GM19025 (cell line): Measurements from ENCODE around the gene IL22.

Experiments used
- ATAC-seq: cut with Tn5 transposase; IDR thresholded peaks from one replicate; pipeline ENCODE4 v1.9.1; 2021; ENCODE audit warnings: mild to moderate bottlenecking, low read depth, moderate library complexity; ENCODE audit not compliant: unreplicated experiment

IL22 gene, protein sequence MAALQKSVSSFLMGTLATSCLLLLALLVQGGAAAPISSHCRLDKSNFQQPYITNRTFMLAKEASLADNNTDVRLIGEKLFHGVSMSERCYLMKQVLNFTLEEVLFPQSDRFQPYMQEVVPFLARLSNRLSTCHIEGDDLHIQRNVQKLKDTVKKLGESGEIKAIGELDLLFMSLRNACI

GRCh38 chr12:68253504-68253903 lies at the start of gene IL22:
Gene IL22, minus strand, starts transcription at chr12:68253604. Its CDS starts 156 bp downstream, at chr12:68253448.
- ATAC-seq: no peak

DNA sequence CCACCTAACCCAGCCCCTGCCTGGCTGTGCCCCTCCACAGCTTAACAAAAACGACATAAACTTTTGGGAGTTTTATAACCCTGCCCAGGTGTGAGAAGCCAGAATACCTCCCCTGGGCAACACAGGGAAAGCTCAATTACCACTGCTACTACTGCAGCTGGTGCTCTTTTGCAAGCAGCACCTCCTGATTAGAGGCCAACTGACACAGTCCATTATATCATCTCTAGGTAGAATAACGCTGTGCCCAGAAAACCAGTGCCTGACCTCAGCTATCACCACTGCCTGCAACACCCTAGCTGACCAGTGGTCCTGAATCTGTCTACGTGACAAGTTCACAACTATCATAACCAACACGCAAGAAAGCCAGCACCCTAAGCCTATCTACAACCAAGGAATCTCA lies 44.5 kb upstream of the IL22 start:
- ATAC-seq: no peak

DNA sequence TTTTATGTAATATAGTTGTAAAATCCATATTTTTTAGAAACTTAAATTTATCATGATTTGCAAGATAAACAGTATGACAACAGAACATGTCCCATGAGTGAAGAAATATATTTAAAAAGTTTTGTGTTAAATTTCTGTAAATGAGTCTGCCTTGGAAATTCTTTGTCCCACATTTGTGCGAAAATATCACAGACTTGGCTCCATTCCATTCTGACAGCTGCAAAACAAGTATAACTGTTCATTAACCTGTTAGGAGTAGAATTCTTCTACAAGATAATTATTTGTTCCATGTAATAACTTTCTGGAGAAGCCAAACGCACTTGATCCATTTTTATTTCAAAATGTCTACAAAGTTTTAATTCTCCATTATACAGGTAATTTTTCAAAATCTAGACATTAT lies 40.8 kb upstream of the IL22 start:
- ATAC-seq: no peak

DNA sequence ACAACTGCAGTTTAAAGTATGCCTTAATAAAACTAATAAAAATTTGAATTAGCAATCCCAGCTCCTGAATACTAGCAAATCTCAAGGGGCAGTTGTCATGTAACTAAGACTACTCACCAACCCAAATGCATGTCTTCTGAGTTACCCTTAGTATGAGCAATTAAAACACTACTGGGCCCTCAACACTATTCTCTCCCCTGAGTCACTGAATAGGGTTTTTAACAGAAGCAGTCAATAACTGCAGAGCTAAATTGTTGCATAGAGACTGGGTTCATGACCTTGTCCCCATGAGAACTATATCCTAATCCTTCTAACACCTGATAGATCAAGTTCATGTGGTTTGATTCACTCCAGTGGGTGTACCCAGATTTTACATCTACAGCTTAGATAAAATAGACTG lies 39.9 kb upstream of the IL22 start:
- no peak for ATAC-seq

- ATAC-seq: no peak
Observed at GRCh38 chr12:68292151-68292943, 38.9 kb upstream of the IL22 start.

GRCh38 chr12:68291396-68292036 lies 38.1 kb upstream of the IL22 start:
- no peak for ATAC-seq

- ATAC-seq: peak; percentile 97
Observed at GRCh38 chr12:68290126-68290525, 36.7 kb upstream of the IL22 start.

DNA sequence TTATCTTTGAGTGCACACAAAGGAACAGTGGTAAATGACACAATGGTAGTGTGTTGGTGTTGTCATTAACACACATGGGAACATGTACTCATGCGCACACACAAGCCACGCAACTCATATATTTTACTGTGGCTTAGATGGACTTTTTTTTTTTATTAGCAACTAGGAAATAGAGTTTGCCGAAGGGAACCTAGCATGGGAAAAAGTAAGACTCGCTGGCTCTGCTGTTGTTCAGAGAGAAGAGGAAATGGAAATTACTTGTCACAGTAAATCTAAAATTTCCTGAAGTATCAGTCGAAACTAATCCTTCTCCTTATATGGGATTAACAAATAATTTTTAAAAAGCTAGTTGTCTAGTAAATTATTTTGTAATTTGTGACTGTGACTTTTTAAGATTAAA lies 33.7 kb upstream of the IL22 start:
- no peak for ATAC-seq

DNA sequence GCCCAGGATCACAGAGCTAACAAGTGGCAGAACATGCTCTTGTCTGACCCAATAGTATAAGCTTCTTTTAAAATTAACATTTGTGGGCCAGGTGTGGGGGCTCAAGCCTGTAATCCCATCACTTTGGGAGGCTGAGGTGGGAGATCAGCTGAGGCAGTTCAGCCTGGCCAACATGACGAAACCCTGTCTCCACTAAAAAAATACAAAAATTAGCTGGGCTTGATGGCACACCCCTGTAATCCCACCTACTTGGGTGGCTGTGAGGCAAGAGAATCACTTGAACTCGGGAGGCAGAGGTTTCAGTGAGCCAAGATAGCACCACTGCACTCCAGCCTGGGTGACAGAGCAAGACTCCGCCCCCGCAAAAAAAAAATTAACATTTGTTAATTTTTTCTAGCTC lies 33.0 kb upstream of the IL22 start:
- no peak for ATAC-seq

GRCh38 chr12:68285541-68285940 lies 32.1 kb upstream of the IL22 start:
- ATAC-seq: no peak

DNA sequence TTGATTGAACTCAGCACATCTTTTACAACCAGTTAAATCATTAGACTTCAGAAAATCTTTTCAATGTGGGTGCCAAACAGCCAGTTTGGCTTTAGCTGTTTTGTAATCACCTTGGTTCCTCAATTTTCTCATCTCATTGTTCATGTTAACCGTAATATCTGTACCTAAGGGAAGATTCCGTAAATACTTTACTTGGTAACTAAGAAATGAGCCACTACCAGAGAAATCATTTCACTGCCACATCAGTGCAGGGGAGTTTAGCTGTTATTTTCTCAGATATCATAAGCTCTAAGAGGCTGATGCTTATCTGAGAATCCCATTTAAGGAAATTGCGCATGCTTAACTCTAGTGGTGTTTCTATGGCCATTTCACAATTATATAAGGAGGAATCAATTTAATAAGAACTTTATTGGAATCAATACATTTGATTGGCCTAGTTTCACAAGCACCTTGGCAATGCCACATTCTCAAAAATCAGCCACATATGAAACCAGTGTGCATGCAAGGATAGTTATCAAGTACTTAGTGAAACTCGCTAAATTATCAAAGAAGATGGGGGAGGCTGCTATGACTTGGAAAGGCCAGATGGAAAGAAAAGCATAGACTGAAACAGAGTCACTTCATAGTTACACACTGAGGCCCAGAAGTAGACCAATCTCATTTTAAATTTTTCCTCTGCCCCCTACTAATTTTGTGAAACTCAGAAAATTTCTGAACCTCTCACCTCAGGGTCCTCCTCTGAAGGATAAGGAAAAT lies 28.1 kb upstream of the IL22 start:
- ATAC-seq: no peak

DNA sequence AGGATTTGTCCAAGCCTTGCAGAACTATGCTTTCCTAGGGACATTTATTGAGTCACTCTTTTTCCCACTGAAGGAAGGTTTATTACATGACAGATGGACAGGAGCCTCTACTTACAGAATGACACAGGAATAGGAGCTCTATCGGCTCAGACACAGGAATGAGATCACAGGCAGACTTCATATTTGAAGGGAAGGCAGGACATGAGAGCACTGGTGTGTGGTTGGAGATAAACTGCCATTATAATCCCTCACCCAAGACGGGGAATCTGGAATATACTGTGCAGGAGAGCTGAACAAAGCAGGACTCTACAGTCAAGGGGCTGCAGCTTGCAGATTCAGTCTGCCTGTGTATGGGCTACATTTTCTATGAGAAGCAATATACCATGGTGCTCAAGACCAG lies 26.8 kb upstream of the IL22 start:
- ATAC-seq: no peak

DNA sequence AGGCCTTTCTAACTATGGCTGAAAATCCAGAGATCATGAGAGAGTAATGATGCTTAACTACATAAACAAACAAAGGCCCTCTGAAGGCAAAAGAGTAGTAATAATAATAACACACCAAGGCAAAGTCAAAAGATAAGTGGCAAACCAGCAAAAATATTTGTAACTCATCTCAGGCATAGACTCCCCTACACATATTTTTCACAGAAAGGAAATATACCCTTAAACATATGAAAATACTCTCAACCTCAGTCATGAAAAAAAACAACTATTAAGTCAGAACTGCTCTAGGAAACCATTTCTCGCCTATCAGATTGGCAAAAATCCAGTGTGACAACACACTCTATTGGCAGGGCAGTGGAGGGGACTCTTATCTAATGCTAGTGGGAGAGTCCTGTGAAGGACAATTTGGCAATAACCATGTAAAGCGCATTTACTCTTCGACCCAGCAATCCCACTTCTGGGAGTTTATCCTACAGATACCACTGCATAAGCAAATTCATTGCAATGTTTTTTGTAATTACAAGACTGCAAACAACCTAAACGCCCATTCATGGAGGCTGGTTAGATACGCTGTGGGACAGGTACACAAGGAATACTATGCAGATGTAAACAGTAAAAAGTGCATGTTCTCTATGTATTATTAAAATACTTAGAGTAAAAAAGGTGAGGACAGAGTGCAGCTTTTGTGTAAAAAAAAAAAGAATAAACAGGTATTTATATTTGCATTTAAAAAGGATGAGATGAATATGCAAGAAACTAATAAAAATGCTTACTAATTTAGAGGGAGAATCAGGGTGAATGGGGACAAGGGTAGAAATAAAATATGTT lies 26.0 kb upstream of the IL22 start:
- no peak for ATAC-seq

GRCh38 chr12:68276402-68276930 lies 23.1 kb upstream of the IL22 start:
- ATAC-seq: no peak

- ATAC-seq: no peak
Observed at GRCh38 chr12:68272732-68273131, 19.3 kb upstream of the IL22 start.

DNA sequence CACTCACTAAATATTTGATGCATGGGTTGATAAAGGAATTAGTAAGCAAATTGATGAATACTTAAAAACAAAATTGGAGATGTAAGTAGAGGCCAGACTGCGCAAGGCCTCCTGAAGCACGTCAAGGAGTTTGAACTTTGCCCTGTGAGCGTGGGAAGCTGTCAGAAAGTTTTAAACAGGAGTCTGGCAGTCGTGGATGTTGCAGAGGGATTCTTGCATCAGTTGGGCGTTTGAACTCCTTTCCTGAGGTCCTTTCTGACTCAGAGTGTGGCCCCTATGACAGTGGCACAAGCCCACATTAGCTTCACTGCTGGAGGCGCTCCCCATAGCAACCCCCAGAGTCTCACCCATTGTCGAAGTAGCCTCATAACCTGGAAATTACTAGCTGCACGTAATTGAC lies 17.9 kb upstream of the IL22 start:
- no peak for ATAC-seq

GRCh38 chr12:68270358-68270757 lies 17.0 kb upstream of the IL22 start:
- ATAC-seq: no peak

GRCh38 chr12:68269779-68270178 lies 16.4 kb upstream of the IL22 start:
- ATAC-seq: no peak

GRCh38 chr12:68268967-68269366 lies 15.6 kb upstream of the IL22 start:
- ATAC-seq: no peak

- no peak for ATAC-seq
Observed at GRCh38 chr12:68267892-68268396, 14.5 kb upstream of the IL22 start.
